GM19238 (cell line): ENCODE measurements around the gene GNG12.

ENCODE experiments used
- DNase-seq: peaks from one replicate; pipeline ENCODE4 v3.0.0; 2011; ENCODE audit warnings: low spot score; ENCODE audit not compliant: insufficient read length

The GNG12 gene

GRCh38 chr1:67655581-67655980, 177.7 kb downstream of the GNG12 start:
- DNase-seq: no peak

DNA sequence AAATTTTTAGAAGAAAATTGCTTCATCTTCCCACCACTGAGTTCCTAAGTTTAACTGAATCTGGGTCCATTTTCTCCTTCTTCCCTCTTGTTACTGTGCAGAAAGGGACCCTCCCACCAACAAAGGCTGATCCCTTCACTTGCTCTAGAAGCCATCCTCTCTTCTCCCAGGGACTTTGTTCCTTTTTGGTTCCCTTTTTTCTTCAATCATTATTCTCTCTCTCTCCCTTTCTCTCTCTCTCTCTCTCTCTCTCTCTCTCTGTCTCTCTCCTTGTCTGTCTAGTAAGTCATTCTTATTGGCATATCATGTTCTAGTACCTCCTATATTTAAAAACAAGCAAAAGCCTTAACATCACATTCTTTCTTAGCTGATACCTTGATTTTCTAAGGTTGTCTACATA, 180.0 kb downstream of the GNG12 start:
- DNase-seq: no peak

- no peak for DNase-seq
Measured at GRCh38 chr1:67652800-67653199, 180.5 kb downstream of the GNG12 start.
